Stimulated activated CD4-positive, alpha-beta T cell treated with anti-CD3 and anti-CD28 coated beads, Interleukin-1b, Interleukin-23, amount 100 ng/mL, for 1 hour (primary cell): Measurements from ENCODE around the gene EEFSEC.

ENCODE experiments used
- DNase-seq, 2 donors: peaks; one replicate each; pipeline ENCODE4 v3.0.0-alpha.2; 2020; ENCODE audit warnings: low read depth in 2 of 2

Gene EEFSEC

GRCh38 chr3:128442949-128443348 lies 289.7 kb downstream of the EEFSEC start:
- DNase-seq, result no peak

DNA sequence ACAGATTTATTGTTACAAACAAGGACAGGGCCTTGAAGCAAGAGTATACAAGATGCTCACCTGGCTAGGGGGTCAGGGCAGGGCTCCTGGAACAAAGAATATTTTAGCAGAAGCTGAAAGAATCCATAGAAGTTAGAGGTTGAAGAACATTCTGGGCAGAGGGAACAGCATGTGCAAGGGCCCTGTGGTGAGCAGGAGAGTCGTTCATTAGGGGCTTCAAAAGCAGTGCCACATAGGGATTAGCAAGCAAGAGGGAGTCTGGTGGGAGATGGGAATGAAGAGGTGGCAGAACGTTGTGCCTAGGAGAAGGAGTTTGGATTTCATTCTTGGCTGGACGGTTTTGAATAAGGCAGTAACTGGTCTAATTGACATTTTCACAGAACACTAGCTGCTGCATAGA lies 290.5 kb downstream of the EEFSEC start:
- no peak for DNase-seq

DNA sequence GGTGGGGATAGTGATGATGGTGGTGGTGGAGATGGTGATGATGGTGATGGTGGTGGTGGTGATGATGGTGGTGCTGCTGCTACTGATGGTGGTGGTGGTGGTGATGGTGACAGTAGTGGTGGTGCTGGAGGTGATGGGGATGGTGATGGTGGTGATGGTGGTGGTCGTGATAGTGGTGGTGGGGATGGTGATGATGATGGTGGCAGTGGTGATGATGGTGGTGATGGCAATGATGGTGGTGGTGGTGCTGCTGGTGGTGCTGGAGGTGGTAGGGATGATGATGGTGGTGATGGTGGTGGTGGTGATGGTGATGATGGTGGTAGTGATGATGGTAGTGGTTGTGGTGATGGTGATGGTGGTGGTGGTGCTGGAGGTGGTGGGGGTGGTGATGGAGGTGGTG lies 292.1 kb downstream of the EEFSEC start:
- no peak for DNase-seq

- DNase-seq, result no peak
Observed at GRCh38 chr3:128446821-128447220, 293.5 kb downstream of the EEFSEC start.

DNA sequence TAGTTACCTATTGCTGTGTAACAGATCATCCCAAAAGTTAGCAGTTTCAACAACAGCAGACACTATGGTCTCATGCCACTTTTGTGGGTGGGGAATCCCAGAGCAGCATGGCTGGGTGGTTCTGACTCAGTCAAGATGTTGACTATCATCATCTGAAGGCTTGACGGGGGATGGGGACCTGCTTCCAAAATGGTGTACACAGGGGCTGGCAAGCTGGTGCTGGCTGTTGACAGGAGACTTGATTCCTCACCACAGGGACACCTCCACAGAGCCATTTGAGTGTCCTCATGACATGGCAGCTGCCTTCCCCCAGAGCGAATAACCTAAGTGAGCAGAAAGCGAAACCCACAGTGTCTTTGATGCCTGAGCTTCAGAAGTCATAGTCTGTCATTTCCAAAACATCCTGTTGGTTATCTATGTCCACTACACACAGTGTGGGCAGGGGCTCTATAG lies 294.3 kb downstream of the EEFSEC start:
- DNase-seq, result peak in 1 of 2 donors; percentile 7

DNA sequence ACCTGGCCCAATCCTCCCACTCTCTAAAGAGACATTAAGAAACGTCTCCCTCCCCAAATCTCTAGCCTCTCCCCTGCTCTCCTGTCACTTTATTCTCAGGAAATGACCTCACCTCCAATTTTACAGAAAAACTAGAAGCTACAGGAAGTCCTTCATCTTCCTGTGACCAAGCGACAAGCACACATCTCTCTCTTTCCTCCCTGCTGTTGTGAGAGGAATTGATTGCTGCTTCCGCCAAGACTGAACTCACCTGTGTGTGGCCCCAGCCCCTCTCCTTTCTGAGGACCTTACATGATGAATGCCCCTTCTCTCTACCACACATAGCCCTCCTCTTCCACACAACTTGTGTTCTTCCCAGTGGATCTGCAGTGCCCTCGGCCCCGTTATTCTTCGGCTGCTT lies 295.2 kb downstream of the EEFSEC start:
- DNase-seq, result no peak

DNA sequence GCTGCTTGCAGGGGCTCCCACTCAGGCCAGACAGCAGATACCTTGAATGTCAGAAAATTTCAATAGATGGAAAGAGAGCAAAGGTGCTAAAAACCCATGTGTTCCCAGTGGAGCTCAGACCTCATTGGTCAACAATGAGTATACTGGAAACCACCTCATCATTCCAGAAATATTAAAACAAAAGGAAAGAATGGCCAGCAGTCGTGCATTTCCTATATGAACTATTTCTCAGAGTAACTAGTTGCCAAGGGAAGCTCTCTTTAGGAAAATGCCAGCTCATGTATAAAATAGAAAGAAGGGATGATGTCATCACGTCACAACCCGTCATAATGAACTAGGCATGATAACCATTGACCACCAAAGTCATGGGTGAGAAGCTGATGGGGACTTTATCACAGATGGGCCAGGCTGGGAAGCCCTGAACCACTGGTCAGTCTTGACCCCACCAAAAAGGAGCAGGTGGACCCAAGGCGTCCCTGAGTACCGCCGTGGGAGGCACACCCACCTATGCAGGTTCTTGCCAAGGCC lies 295.9 kb downstream of the EEFSEC start:
- no peak for DNase-seq

GRCh38 chr3:128452120-128452519 lies 298.8 kb downstream of the EEFSEC start:
- DNase-seq, result no peak

GRCh38 chr3:128452678-128453275 lies 299.5 kb downstream of the EEFSEC start:
- no peak for DNase-seq

- DNase-seq, result no peak
Observed at GRCh38 chr3:128453501-128454309, 300.4 kb downstream of the EEFSEC start.

GRCh38 chr3:128454310-128454618 lies 301.0 kb downstream of the EEFSEC start:
- no peak for DNase-seq

- no peak for DNase-seq
Observed at GRCh38 chr3:128455116-128455515, 301.8 kb downstream of the EEFSEC start.

- DNase-seq, result no peak
Observed at GRCh38 chr3:128455786-128456748, 302.8 kb downstream of the EEFSEC start.

DNA sequence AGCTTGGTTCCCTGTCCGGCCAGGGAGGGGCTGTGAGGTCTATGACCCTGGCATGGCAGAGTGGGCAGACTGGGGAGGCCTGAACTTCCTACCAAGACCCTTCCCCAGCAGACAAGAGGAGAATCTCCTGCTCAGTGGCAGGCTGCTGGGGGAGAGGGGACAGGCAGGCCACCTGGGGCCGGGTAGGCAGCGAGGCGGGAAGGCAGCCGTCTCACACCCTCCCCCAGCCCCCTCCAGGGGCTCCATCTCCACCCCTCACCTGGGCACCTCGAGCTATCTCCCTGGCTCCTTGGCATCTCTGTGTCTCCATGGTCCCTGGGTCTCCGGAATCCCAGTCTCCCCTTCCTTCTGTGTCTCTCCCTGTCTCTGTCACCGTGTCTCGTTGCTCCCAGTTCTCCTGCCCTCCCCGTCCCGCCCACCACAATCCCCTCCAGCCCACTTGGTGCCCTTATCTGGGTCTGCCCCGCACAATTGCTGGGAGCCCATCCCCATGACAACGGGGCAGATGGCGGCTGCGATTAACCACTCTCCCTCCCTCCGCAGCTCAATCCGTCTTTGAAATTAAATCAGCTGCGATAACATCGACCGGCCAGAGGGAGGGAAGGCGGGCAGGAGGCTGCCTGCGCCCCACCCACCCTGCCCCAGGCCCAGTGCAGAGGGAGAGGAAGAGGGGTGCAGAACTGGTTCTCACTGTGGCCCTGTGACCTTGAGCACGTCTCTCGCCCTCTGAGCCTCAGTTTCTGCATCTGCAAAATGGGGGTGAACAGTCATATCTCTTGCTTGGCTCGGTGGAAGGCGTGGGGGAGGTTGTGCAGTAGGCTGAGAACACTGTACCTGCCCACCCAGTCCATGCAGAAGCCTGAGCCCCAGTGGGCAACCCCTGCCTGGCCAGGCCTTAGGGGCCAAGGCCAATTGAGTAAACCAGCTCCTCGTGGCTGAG lies 303.8 kb downstream of the EEFSEC start:
- no peak for DNase-seq

GRCh38 chr3:128457937-128458336 lies 304.7 kb downstream of the EEFSEC start:
- no peak for DNase-seq
